Measurements from ENCODE around the gene GSE1. TPM values are rescaled to one million over a fixed set of nuclear protein-coding genes. Genes with fewer than 3 reads are reported as not detected.
A peak's percentile ranks its signal among the peaks of the same experiment; 100 is the strongest.

GSE1 gene
- polyA plus RNA-seq, 1 donor: 76.5 TPM

- DNase-seq: peak; percentile 96
These were observed 39.2 kb upstream of the GSE1 start for GRCh38 chr16:85573696-85574641.

DNA sequence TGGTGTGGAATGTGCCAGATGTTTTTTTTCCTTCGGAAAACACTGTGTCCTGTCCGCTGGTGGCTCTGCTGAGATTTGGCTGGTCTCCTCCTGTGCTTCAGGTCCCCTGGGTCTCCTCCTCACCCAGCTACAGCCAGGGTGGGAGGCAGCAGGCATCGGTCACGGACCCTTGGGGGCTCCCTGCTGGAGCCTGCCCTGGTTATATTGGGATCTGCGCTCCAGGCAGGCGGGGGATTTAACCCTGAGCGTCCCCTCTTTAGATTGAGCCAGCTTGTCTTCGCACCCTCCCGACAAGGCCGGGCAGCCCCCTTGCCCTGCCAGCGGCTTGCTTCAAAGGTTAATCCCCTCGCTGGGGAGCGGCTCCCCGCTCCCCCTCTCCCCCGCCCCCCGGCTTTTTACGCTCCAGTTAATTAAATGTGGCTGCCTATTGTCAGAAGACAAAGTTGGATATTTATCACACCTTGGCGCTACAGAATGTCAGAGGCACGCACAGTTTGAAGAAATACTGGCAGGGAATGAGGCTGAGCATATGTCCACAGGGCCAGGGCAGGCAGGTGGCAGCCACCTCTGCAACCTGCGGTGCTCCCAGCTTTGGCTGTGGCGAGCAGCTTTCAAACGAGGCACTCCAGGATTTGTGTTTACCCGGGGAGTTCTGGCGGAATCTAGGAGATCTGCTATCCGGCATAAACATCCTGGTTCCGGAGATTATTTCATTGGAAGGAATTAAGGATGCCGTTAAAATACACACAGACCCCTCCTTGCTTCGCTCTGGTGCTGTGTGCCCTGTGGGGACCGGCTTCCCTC lies 38.2 kb upstream of the GSE1 start:
- DNase-seq: no peak

GRCh38 chr16:85575920-85576319 lies 37.2 kb upstream of the GSE1 start:
- no peak for DNase-seq

GRCh38 chr16:85576944-85577343 lies 36.2 kb upstream of the GSE1 start:
- DNase-seq: no peak

- DNase-seq: no peak
These were observed 35.1 kb upstream of the GSE1 start for GRCh38 chr16:85577899-85578598.

- DNase-seq: no peak
These were observed 34.5 kb upstream of the GSE1 start for GRCh38 chr16:85578599-85578948.

DNA sequence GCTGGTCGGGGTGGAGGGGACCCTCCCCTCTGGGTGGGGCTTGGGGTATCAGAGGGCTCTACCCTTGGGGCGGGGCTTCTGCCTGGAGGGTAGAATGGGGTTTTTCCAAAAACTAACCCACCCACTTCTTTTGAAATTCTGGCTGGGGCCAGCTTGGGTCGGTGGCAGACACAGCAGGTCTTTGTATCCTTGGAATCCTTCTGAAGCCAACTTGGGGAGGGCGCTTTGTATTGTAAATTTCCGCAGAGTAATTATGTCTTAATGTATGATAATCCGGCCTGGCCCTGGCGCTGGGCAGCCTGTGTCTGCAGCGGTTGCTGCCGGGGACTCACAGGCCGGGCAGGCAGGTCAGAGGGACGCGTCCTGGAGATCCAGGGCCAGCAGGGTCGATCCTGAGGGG lies 33.9 kb upstream of the GSE1 start:
- no peak for DNase-seq

- no peak for DNase-seq
These were observed 33.1 kb upstream of the GSE1 start for GRCh38 chr16:85579923-85580580.

- no peak for DNase-seq
These were observed 32.4 kb upstream of the GSE1 start for GRCh38 chr16:85580684-85581083.

GRCh38 chr16:85582229-85582991 lies 30.7 kb upstream of the GSE1 start:
- DNase-seq: no peak

- DNase-seq: no peak
These were observed 29.5 kb upstream of the GSE1 start for GRCh38 chr16:85583491-85584181.

DNA sequence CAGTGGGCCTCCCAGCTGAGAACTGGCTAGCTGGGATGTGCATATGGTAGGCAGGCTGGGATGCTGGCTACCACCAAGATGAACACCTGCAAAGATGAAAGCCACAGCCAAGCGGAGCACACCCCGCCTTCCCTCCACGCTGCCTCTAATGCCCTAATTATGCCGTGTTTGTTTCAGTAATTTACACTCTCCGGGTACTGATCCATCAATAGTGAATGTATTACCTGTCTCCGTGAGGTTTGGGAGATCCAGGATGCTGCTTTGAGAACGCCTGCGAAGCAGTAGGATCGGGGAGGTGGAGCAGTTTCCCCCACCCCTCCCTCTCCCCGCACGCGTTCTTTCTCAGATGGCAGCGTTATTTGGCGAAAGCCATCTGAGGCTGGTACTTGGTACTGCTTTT lies 28.9 kb upstream of the GSE1 start:
- DNase-seq: no peak

GRCh38 chr16:85584819-85585282 lies 28.3 kb upstream of the GSE1 start:
- no peak for DNase-seq

DNA sequence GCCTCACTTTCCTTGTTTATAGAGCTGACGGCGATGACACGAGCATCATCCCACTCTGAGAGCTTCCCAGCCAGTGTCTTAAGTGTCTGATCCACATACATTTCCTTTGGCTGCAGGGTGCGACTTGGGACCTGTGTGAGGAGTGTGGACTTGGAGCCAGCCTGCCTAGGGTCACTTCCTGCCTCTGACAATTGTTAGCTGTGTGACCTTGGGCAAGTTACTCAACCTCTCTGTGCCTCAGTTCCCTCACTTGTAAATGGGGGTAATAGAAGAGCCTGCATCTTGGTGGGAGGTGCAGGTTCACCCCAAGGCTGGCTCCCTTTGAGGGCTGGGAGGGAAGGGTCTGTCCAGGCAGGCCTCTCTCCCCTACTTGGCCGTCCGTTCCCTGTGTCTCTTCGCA lies 27.4 kb upstream of the GSE1 start:
- DNase-seq: no peak

GRCh38 chr16:85586380-85587104 lies 26.6 kb upstream of the GSE1 start:
- DNase-seq: no peak

GRCh38 chr16:85587762-85588556 lies 25.2 kb upstream of the GSE1 start:
- no peak for DNase-seq

- DNase-seq: no peak
These were observed 24.3 kb upstream of the GSE1 start for GRCh38 chr16:85588562-85589503.
